ENCODE results near the gene RBP3. TPM values are rescaled to one million over a fixed set of nuclear protein-coding genes. Genes with fewer than 3 reads are reported as not detected.

Gene RBP3
- not detected for total RNA-seq
- long read RNA-seq, donor 1 = 0 reads
- long read RNA-seq, donor 2 = 0 reads

- peak; percentile 64 for DNase-seq (ENCODE audit: low spot score)
- intact Hi-C loops (cut with DNase I) = no loop called here
Measured at GRCh38 chr10:47348138-47348651, at the start of gene RBP3. TSS of gene RBP3 (plus strand) at chr10:47348363. CDS start at chr10:47348485, 122 bp downstream.

GRCh38 chr10:47298715-47299114 lies 49.4 kb upstream of the RBP3 start:
- DNase-seq (ENCODE audit: low spot score) = no peak
- intact Hi-C loops (cut with DNase I) = no loop called here

- intact Hi-C loops (cut with DNase I) = no loop called here
- DNase-seq (ENCODE audit: low spot score) = peak; percentile 82
Measured at GRCh38 chr10:47299611-47300428, 48.3 kb upstream of the RBP3 start, which contains the start of gene GDF10. TSS of gene GDF10 (plus strand) at chr10:47300197. CDS start at chr10:47300652, 455 bp downstream.

GRCh38 chr10:47300429-47300931 lies 47.7 kb upstream of the RBP3 start:
- intact Hi-C loops (cut with DNase I) = no loop called here
- DNase-seq (ENCODE audit: low spot score) = peak; percentile 80

GRCh38 chr10:47301833-47302232 lies 46.3 kb upstream of the RBP3 start:
- peak; percentile 62 for DNase-seq (ENCODE audit: low spot score)
- intact Hi-C loops (cut with DNase I) = no loop called here

GRCh38 chr10:47303105-47303504 lies 45.1 kb upstream of the RBP3 start:
- peak; percentile 58 for DNase-seq (ENCODE audit: low spot score)
- intact Hi-C loops (cut with DNase I) = no loop called here

GRCh38 chr10:47303866-47304265 lies 44.3 kb upstream of the RBP3 start:
- intact Hi-C loops (cut with DNase I) = no loop called here

GRCh38 chr10:47305566-47305965 lies 42.6 kb upstream of the RBP3 start:
- intact Hi-C loops (cut with DNase I) = no loop called here

More at GRCh38 chr10:47303866-47304265, 44.3 kb upstream of the RBP3 start:
- DNase-seq (ENCODE audit: low spot score) = peak; percentile 68

GRCh38 chr10:47306387-47307210 lies 41.6 kb upstream of the RBP3 start:
- DNase-seq (ENCODE audit: low spot score) = peak; percentile 62
- intact Hi-C loops (cut with DNase I) = no loop called here

More at GRCh38 chr10:47305566-47305965, 42.6 kb upstream of the RBP3 start:
- peak; percentile 43 for DNase-seq (ENCODE audit: low spot score)

GRCh38 chr10:47307381-47307780 lies 40.8 kb upstream of the RBP3 start:
- peak; percentile 64 for DNase-seq (ENCODE audit: low spot score)
- intact Hi-C loops (cut with DNase I) = no loop called here

GRCh38 chr10:47308775-47309174 lies 39.4 kb upstream of the RBP3 start:
- DNase-seq (ENCODE audit: low spot score) = peak; percentile 28
- intact Hi-C loops (cut with DNase I) = no loop called here

- intact Hi-C loops (cut with DNase I) = loop anchor here in 1 of 2 donors (5.0 kb wide), 2 partner anchors 262 to 282 kb away; no protein-coding TSS in a partner anchor
- DNase-seq (ENCODE audit: low spot score) = peak; percentile 62
Measured at GRCh38 chr10:47309408-47310089, 38.6 kb upstream of the RBP3 start.

- DNase-seq (ENCODE audit: low spot score) = peak; percentile 67
- intact Hi-C loops (cut with DNase I) = loop anchor here in 1 of 2 donors (5.0 kb wide), 2 partner anchors 263 to 283 kb away; no protein-coding TSS in a partner anchor
Measured at GRCh38 chr10:47310090-47310505, 38.1 kb upstream of the RBP3 start.

- DNase-seq (ENCODE audit: low spot score) = peak; percentile 69
- intact Hi-C loops (cut with DNase I) = loop anchor here in 1 of 2 donors (5.0 kb wide), 2 partner anchors 264 to 284 kb away; no protein-coding TSS in a partner anchor
Measured at GRCh38 chr10:47311193-47311931, 36.8 kb upstream of the RBP3 start.

GRCh38 chr10:47311932-47312662 lies 36.1 kb upstream of the RBP3 start:
- intact Hi-C loops (cut with DNase I) = loop anchor here (2.0 to 5.0 kb wide), 3 partner anchors 265 to 285 kb away; no protein-coding TSS in a partner anchor
- DNase-seq (ENCODE audit: low spot score) = peak; percentile 94

- intact Hi-C loops (cut with DNase I) = loop anchor here (2.0 to 5.0 kb wide), 3 partner anchors 265 to 285 kb away; no protein-coding TSS in a partner anchor
- peak; percentile 55 for DNase-seq (ENCODE audit: low spot score)
Measured at GRCh38 chr10:47312663-47312995, 35.5 kb upstream of the RBP3 start.

- intact Hi-C loops (cut with DNase I) = loop anchor here in 1 of 2 donors (5.0 kb wide), 2 partner anchors 267 to 287 kb away; no protein-coding TSS in a partner anchor
- DNase-seq (ENCODE audit: low spot score) = no peak
Measured at GRCh38 chr10:47314416-47314970, 33.7 kb upstream of the RBP3 start.

All from posterior vena cava (tissue), 2 donors.